Breast epithelium (tissue), 3 donors: ENCODE data around the gene CXCL16.

Source experiments
- POLR2A ChIP-seq: fragments of 450-650 bp; IDR thresholded peaks from one replicate; pipeline ENCODE4 v1.6.1; 2016; ENCODE audit warnings: antibody characterized with exemption, mild to moderate bottlenecking, moderate library complexity
- POLR2AphosphoS5 ChIP-seq, 3 donors: sonication (generic); formaldehyde crosslinking; IDR thresholded peaks; one replicate each; pipeline ENCODE4 v1.6.1; 2017; ENCODE audit warnings: antibody characterized with exemption in 3 of 3

DNA sequence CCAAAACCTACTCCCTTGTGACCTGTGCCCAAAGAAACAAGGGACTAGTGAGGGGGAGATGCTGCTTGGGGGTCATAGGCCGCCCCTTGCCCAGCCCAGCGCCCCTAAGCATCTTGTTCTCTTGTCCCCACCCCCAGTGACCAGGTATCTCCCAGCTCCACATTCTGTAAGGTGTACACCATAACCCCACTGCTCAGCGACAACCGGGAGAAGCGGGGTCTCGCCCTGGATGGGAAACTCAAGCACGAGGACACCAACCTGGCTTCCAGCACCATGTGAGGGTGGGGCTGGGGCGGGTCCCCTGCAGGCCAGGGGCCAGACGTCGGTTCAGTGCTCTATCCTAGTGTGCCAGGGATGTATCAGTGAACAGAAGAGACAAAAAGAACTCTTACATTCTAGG, 20.6 kb downstream of the CXCL16 start:
- no peak for TF ChIP-seq POLR2AphosphoS5 (IDR thresholded peaks at IDR 0.05)
- no peak for TF ChIP-seq POLR2A
